ENCODE results near the gene SRSF5.

Gene SRSF5

GRCh38 chr14:69753860-69754259, 13.1 kb upstream of the SRSF5 start:
- no peaks in the 10 kb centered on the region for H3K36me3 ChIP-seq (ENCODE audit: control insufficient read depth in 1 of 2, insufficient read depth in 2 of 2, low read depth in 1 of 2, low read length in 2 of 2)

GRCh38 chr14:69754487-69754886, 12.5 kb upstream of the SRSF5 start:
- no peak overlapping the region for H3K9ac ChIP-seq (ENCODE audit: low read length)
- no peaks in the 10 kb centered on the region for H3K27me3 ChIP-seq (ENCODE audit: control insufficient read depth in 1 of 2, insufficient read depth in 1 of 2, low read length in 2 of 2)
- no peak overlapping the region for H3K23ac ChIP-seq (ENCODE audit: low read length in 2 of 2)
- no peak for DNase-seq
- no peaks in the 10 kb centered on the region for H3K36me3 ChIP-seq (ENCODE audit: control insufficient read depth in 1 of 2, insufficient read depth in 2 of 2, low read depth in 1 of 2, low read length in 2 of 2)
- no peak overlapping the region for H3K18ac ChIP-seq (ENCODE audit: low read depth in 1 of 2, low read length in 2 of 2)
- H2BK5ac ChIP-seq (ENCODE audit: low read depth, low read length, poor library complexity, severe bottlenecking): no peak overlapping the region
- peak overlapping the region; percentile 2 for H2AFZ ChIP-seq (ENCODE audit: low read depth, low read length)
- peaks cover 5% of the 10 kb centered on the region for H3K4me1 ChIP-seq (ENCODE audit: control insufficient read depth, insufficient read depth, low read depth, low read length)
- H3K79me1 ChIP-seq (replicated peaks; ENCODE audit: low read length, poor library complexity, severe bottlenecking): no peaks in the 10 kb centered on the region
- H2AK5ac ChIP-seq (ENCODE audit: low read length, severe bottlenecking): no peak overlapping the region
- no peak overlapping the region for H3K4ac ChIP-seq (ENCODE audit: low read depth in 1 of 2, low read length in 2 of 2)
- no peak overlapping the region for H4K8ac ChIP-seq (ENCODE audit: low read length)
- H4K91ac ChIP-seq (ENCODE audit: low read length): no peak overlapping the region
- no peak overlapping the region for H2BK15ac ChIP-seq (ENCODE audit: low read depth, poor library complexity, severe bottlenecking)
- 92% methylated on average over 2 of the region's 2 CpGs for WGBS
- H3K27ac ChIP-seq (ENCODE audit: low read length, poor library complexity, severe bottlenecking): no peak overlapping the region
- H3K9me3 ChIP-seq (ENCODE audit: control insufficient read depth, low read length): no peaks in the 10 kb centered on the region
- H2BK120ac ChIP-seq (ENCODE audit: low read depth, low read length): no peak overlapping the region
- H3K4me3 ChIP-seq (ENCODE audit: insufficient read depth in 1 of 2, low read depth in 1 of 2, low read length in 2 of 2): no peak overlapping the region
- no peak overlapping the region for H2BK12ac ChIP-seq (ENCODE audit: low read length in 2 of 2)
- no peak overlapping the region for H3K4me2 ChIP-seq (ENCODE audit: low read length, poor library complexity, severe bottlenecking)
- no peak overlapping the region for H3K14ac ChIP-seq (ENCODE audit: low read length in 2 of 2)

More at GRCh38 chr14:69753860-69754259, 13.1 kb upstream of the SRSF5 start:
- no peak for DNase-seq
- no peak overlapping the region for H2BK12ac ChIP-seq (ENCODE audit: low read length in 2 of 2)
- H3K9ac ChIP-seq (ENCODE audit: low read length): no peak overlapping the region
- no peak overlapping the region for H2AK5ac ChIP-seq (ENCODE audit: low read length, severe bottlenecking)
- no peak overlapping the region for H3K4me3 ChIP-seq (ENCODE audit: insufficient read depth in 1 of 2, low read depth in 1 of 2, low read length in 2 of 2)
- no peak overlapping the region for H3K23ac ChIP-seq (ENCODE audit: low read length in 2 of 2)
- H3K4me1 ChIP-seq (ENCODE audit: control insufficient read depth, insufficient read depth, low read depth, low read length): peaks cover 5% of the 10 kb centered on the region
- H3K18ac ChIP-seq (ENCODE audit: low read depth in 1 of 2, low read length in 2 of 2): no peak overlapping the region
- no peak overlapping the region for H2BK120ac ChIP-seq (ENCODE audit: low read depth, low read length)
- no peak overlapping the region for H3K4me2 ChIP-seq (ENCODE audit: low read length, poor library complexity, severe bottlenecking)
- no peak overlapping the region for H2AFZ ChIP-seq (ENCODE audit: low read depth, low read length)
- H4K91ac ChIP-seq (ENCODE audit: low read length): no peak overlapping the region
- H3K9me3 ChIP-seq (ENCODE audit: control insufficient read depth, low read length): no peaks in the 10 kb centered on the region
- no peak overlapping the region for H4K8ac ChIP-seq (ENCODE audit: low read length)
- H2BK5ac ChIP-seq (ENCODE audit: low read depth, low read length, poor library complexity, severe bottlenecking): no peak overlapping the region
- H3K27ac ChIP-seq (ENCODE audit: low read length, poor library complexity, severe bottlenecking): no peak overlapping the region
- WGBS: no CpG with 5 or more reads among the region's 1 CpG
- H2BK15ac ChIP-seq (ENCODE audit: low read depth, poor library complexity, severe bottlenecking): no peak overlapping the region
- no peak overlapping the region for H3K14ac ChIP-seq (ENCODE audit: low read length in 2 of 2)
- no peaks in the 10 kb centered on the region for H3K27me3 ChIP-seq (ENCODE audit: control insufficient read depth in 1 of 2, insufficient read depth in 1 of 2, low read length in 2 of 2)
- no peak overlapping the region for H3K4ac ChIP-seq (ENCODE audit: low read depth in 1 of 2, low read length in 2 of 2)
- no peaks in the 10 kb centered on the region for H3K79me1 ChIP-seq (replicated peaks; ENCODE audit: low read length, poor library complexity, severe bottlenecking)

GRCh38 chr14:69755296-69755695, 11.6 kb upstream of the SRSF5 start:
- H2BK5ac ChIP-seq (ENCODE audit: low read depth, low read length, poor library complexity, severe bottlenecking): no peak overlapping the region
- no peak overlapping the region for H2BK15ac ChIP-seq (ENCODE audit: low read depth, poor library complexity, severe bottlenecking)
- no peak overlapping the region for H3K23ac ChIP-seq (ENCODE audit: low read length in 2 of 2)
- no peak overlapping the region for H3K14ac ChIP-seq (ENCODE audit: low read length in 2 of 2)
- no peaks in the 10 kb centered on the region for H3K27me3 ChIP-seq (ENCODE audit: control insufficient read depth in 1 of 2, insufficient read depth in 1 of 2, low read length in 2 of 2)
- DNase-seq: no peak
- H2AK5ac ChIP-seq (ENCODE audit: low read length, severe bottlenecking): no peak overlapping the region
- no peak overlapping the region for H2BK12ac ChIP-seq (ENCODE audit: low read length in 2 of 2)
- no peak overlapping the region for H3K18ac ChIP-seq (ENCODE audit: low read depth in 1 of 2, low read length in 2 of 2)
- no peak overlapping the region for H3K4ac ChIP-seq (ENCODE audit: low read depth in 1 of 2, low read length in 2 of 2)
- H3K9ac ChIP-seq (ENCODE audit: low read length): no peak overlapping the region
- H3K4me1 ChIP-seq (ENCODE audit: control insufficient read depth, insufficient read depth, low read depth, low read length): peaks cover 3% of the 10 kb centered on the region
- no peaks in the 10 kb centered on the region for H3K9me3 ChIP-seq (ENCODE audit: control insufficient read depth, low read length)
- H2AFZ ChIP-seq (ENCODE audit: low read depth, low read length): no peak overlapping the region
- no peak overlapping the region for H3K27ac ChIP-seq (ENCODE audit: low read length, poor library complexity, severe bottlenecking)
- no peak overlapping the region for H3K4me2 ChIP-seq (ENCODE audit: low read length, poor library complexity, severe bottlenecking)
- H4K91ac ChIP-seq (ENCODE audit: low read length): no peak overlapping the region
- H3K4me3 ChIP-seq (ENCODE audit: insufficient read depth in 1 of 2, low read depth in 1 of 2, low read length in 2 of 2): no peak overlapping the region
- no peaks in the 10 kb centered on the region for H3K79me1 ChIP-seq (replicated peaks; ENCODE audit: low read length, poor library complexity, severe bottlenecking)
- H4K8ac ChIP-seq (ENCODE audit: low read length): no peak overlapping the region
- no peak overlapping the region for H2BK120ac ChIP-seq (ENCODE audit: low read depth, low read length)
- H3K36me3 ChIP-seq (ENCODE audit: control insufficient read depth in 1 of 2, insufficient read depth in 2 of 2, low read depth in 1 of 2, low read length in 2 of 2): no peaks in the 10 kb centered on the region

- Histone ChIP-seq H3K36me3 (ENCODE audit: control insufficient read depth in 1 of 2, insufficient read depth in 2 of 2, low read depth in 1 of 2, low read length in 2 of 2) (no peaks in the 10 kb centered on the region), H3K4me3 (ENCODE audit: insufficient read depth in 1 of 2, low read depth in 1 of 2, low read length in 2 of 2) (no peak overlapping the region), H3K4ac (ENCODE audit: low read depth in 1 of 2, low read length in 2 of 2) (no peak overlapping the region), H2BK12ac (ENCODE audit: low read length in 2 of 2) (no peak overlapping the region), H3K18ac (ENCODE audit: low read depth in 1 of 2, low read length in 2 of 2) (no peak overlapping the region), H3K27ac (ENCODE audit: low read length, poor library complexity, severe bottlenecking) (no peak overlapping the region), H2BK15ac (ENCODE audit: low read depth, poor library complexity, severe bottlenecking) (no peak overlapping the region), H3K27me3 (ENCODE audit: control insufficient read depth in 1 of 2, insufficient read depth in 1 of 2, low read length in 2 of 2) (no peaks in the 10 kb centered on the region), H3K14ac (ENCODE audit: low read length in 2 of 2) (no peak overlapping the region), H2BK120ac (ENCODE audit: low read depth, low read length) (no peak overlapping the region), H2BK5ac (ENCODE audit: low read depth, low read length, poor library complexity, severe bottlenecking) (no peak overlapping the region), H3K4me1 (ENCODE audit: control insufficient read depth, insufficient read depth, low read depth, low read length) (no peaks in the 10 kb centered on the region), H2AFZ (ENCODE audit: low read depth, low read length) (no peak overlapping the region), H2AK5ac (ENCODE audit: low read length, severe bottlenecking) (no peak overlapping the region), H3K9ac (ENCODE audit: low read length) (no peak overlapping the region), H4K8ac (ENCODE audit: low read length) (no peak overlapping the region), H3K9me3 (ENCODE audit: control insufficient read depth, low read length) (no peaks in the 10 kb centered on the region), H3K4me2 (ENCODE audit: low read length, poor library complexity, severe bottlenecking) (no peak overlapping the region), H3K79me1 (replicated peaks; ENCODE audit: low read length, poor library complexity, severe bottlenecking) (no peaks in the 10 kb centered on the region), H4K91ac (ENCODE audit: low read length) (no peak overlapping the region), H3K23ac (ENCODE audit: low read length in 2 of 2) (no peak overlapping the region)
- DNase-seq: no peak
- 64% methylated on average over 2 of the region's 2 CpGs for WGBS
Measured at GRCh38 chr14:69755784-69756183, 11.2 kb upstream of the SRSF5 start.

All from mesenchymal stem cell (in vitro differentiated cells and primary cell).